Ectodermal cell (in vitro differentiated cells): ENCODE data around the gene NR2C2.
A peak's percentile ranks its signal among the peaks of the same experiment; 100 is the strongest.

Experiments
- H3K27ac ChIP-seq: 2 replicates; pipeline ENCODE4 v1.7.0; 2013; ENCODE audit warnings: mild to moderate bottlenecking, low read depth, low read length; ENCODE audit not compliant: insufficient read depth, poor library complexity, severe bottlenecking
- H3K27me3 ChIP-seq: 2 replicates; pipeline ENCODE4 v1.7.0; 2013; ENCODE audit warnings: mild to moderate bottlenecking, low read length; ENCODE audit not compliant: insufficient read depth, control insufficient read depth, poor library complexity, severe bottlenecking
- H3K36me3 ChIP-seq: one replicate; pipeline ENCODE4 v1.7.0; 2013; ENCODE audit warnings: low read length; ENCODE audit not compliant: control insufficient read depth, insufficient read depth
- H3K4me1 ChIP-seq: one replicate; pipeline ENCODE4 v1.7.0; 2013; ENCODE audit warnings: low read length; ENCODE audit not compliant: control insufficient read depth, insufficient read depth
- H3K4me3 ChIP-seq: 2 replicates; pipeline ENCODE4 v1.7.0; 2013; ENCODE audit warnings: low read depth, low read length, control low read depth; ENCODE audit not compliant: insufficient read depth
- H3K9me3 ChIP-seq: 2 replicates; pipeline ENCODE4 v1.7.0; 2013; ENCODE audit warnings: mild to moderate bottlenecking, low read length, moderate library complexity; ENCODE audit not compliant: control insufficient read depth
- WGBS, 2 experiments: methylation state at CpG; one replicate each; pipeline ENCODE4 v1.1.7; 2013; ENCODE audit warnings: missing lambda C conversion rate in 2 of 2; 5-methylcytosine and 5-hydroxymethylcytosine counted together

NR2C2 gene

GRCh38 chr3:15055019-15055557 lies 107.7 kb downstream of the NR2C2 start:
- Histone ChIP-seq H3K9me3 (no peaks in the 10 kb centered on the region), H3K4me3 (no peak overlapping the region), H3K27me3 (no peaks in the 10 kb centered on the region), H3K36me3 (peaks cover 16% of the 10 kb centered on the region), H3K27ac (no peak overlapping the region), H3K4me1 (peaks cover 9% of the 10 kb centered on the region)
- 82 to 95% methylated on average over 8 of the region's 8 CpGs for WGBS, 2 experiments

- no peak overlapping the region for H3K4me3 ChIP-seq
- no peaks in the 10 kb centered on the region for H3K9me3 ChIP-seq
- no peaks in the 10 kb centered on the region for H3K27me3 ChIP-seq
- H3K4me1 ChIP-seq, result peaks cover 9% of the 10 kb centered on the region
- no peak overlapping the region for H3K27ac ChIP-seq
- peaks cover 15% of the 10 kb centered on the region for H3K36me3 ChIP-seq
- 93 to 94% methylated on average over 19 of the region's 19 CpGs for WGBS, 2 experiments
Observed at GRCh38 chr3:15056676-15057404, 109.5 kb downstream of the NR2C2 start.

GRCh38 chr3:15060029-15060428 lies 112.6 kb downstream of the NR2C2 start:
- no peaks in the 10 kb centered on the region for H3K27me3 ChIP-seq
- H3K27ac ChIP-seq, result no peak overlapping the region
- no peaks in the 10 kb centered on the region for H3K9me3 ChIP-seq
- peaks cover 12% of the 10 kb centered on the region for H3K4me1 ChIP-seq
- peaks cover 12% of the 10 kb centered on the region for H3K36me3 ChIP-seq
- WGBS, 2 experiments, result 94 to 98% methylated on average over 3 of the region's 3 CpGs
- H3K4me3 ChIP-seq, result no peak overlapping the region

- Histone ChIP-seq H3K27ac (no peak overlapping the region), H3K4me3 (no peak overlapping the region), H3K4me1 (peaks cover 12% of the 10 kb centered on the region), H3K36me3 (peaks cover 2% of the 10 kb centered on the region), H3K27me3 (peaks cover 3% of the 10 kb centered on the region), H3K9me3 (no peaks in the 10 kb centered on the region)
- WGBS, 2 experiments, result 96 to 98% methylated on average over 4 of the region's 4 CpGs
Observed at GRCh38 chr3:15063238-15063637, 115.9 kb downstream of the NR2C2 start.

- Histone ChIP-seq H3K9me3 (no peaks in the 10 kb centered on the region), H3K27me3 (peaks cover 3% of the 10 kb centered on the region), H3K4me3 (peak overlapping the region; percentile 98), H3K36me3 (no peaks in the 10 kb centered on the region), H3K4me1 (peaks cover 12% of the 10 kb centered on the region), H3K27ac (no peak overlapping the region)
- 90 to 92% methylated on average over 13 of the region's 13 CpGs for WGBS, 2 experiments
Observed at GRCh38 chr3:15063656-15064286, 116.4 kb downstream of the NR2C2 start.

GRCh38 chr3:15064299-15064834 lies 117.0 kb downstream of the NR2C2 start:
- H3K4me1 ChIP-seq, result peaks cover 12% of the 10 kb centered on the region
- WGBS, 2 experiments, result 4 to 6% methylated on average over 25 of the region's 25 CpGs
- peaks cover 3% of the 10 kb centered on the region for H3K27me3 ChIP-seq
- H3K9me3 ChIP-seq, result no peaks in the 10 kb centered on the region
- H3K27ac ChIP-seq, result no peak overlapping the region
- H3K36me3 ChIP-seq, result no peaks in the 10 kb centered on the region
- H3K4me3 ChIP-seq, result peak overlapping the region; percentile 98

- Histone ChIP-seq H3K4me1 (peaks cover 12% of the 10 kb centered on the region), H3K27me3 (peaks cover 3% of the 10 kb centered on the region), H3K4me3 (peak within 1 kb of the TSS; percentile 98), H3K9me3 (no peaks in the 10 kb centered on the region), H3K27ac (no peak within 1 kb of the TSS), H3K36me3 (no peaks in the 10 kb centered on the region)
- 1% methylated on average over 69 of the region's 69 CpGs for whole genome bisulfite sequencing, 2 experiments
Observed at GRCh38 chr3:15064835-15065549, 117.6 kb downstream of the NR2C2 start, which contains the start of gene MRPS25. Gene MRPS25 (minus strand): TSS chr3:15065315. CDS start chr3:15065194, 121 bp downstream.

- H3K4me1 ChIP-seq, result peaks cover 12% of the 10 kb centered on the region
- 81 to 83% methylated on average over 16 of the region's 16 CpGs for WGBS, 2 experiments
- H3K4me3 ChIP-seq, result peak overlapping the region; percentile 98
- no peaks in the 10 kb centered on the region for H3K9me3 ChIP-seq
- H3K36me3 ChIP-seq, result no peaks in the 10 kb centered on the region
- H3K27me3 ChIP-seq, result peaks cover 3% of the 10 kb centered on the region
- no peak overlapping the region for H3K27ac ChIP-seq
Observed at GRCh38 chr3:15065550-15066007, 118.2 kb downstream of the NR2C2 start.

GRCh38 chr3:15066467-15066866 lies 119.1 kb downstream of the NR2C2 start:
- no peaks in the 10 kb centered on the region for H3K36me3 ChIP-seq
- 93 to 94% methylated on average over 3 of the region's 3 CpGs for WGBS, 2 experiments
- no peaks in the 10 kb centered on the region for H3K9me3 ChIP-seq
- H3K27ac ChIP-seq, result no peak overlapping the region
- no peak overlapping the region for H3K4me3 ChIP-seq
- peaks cover 12% of the 10 kb centered on the region for H3K4me1 ChIP-seq
- H3K27me3 ChIP-seq, result peaks cover 3% of the 10 kb centered on the region
